ENCODE measurements around the gene CPA4.

DNA sequence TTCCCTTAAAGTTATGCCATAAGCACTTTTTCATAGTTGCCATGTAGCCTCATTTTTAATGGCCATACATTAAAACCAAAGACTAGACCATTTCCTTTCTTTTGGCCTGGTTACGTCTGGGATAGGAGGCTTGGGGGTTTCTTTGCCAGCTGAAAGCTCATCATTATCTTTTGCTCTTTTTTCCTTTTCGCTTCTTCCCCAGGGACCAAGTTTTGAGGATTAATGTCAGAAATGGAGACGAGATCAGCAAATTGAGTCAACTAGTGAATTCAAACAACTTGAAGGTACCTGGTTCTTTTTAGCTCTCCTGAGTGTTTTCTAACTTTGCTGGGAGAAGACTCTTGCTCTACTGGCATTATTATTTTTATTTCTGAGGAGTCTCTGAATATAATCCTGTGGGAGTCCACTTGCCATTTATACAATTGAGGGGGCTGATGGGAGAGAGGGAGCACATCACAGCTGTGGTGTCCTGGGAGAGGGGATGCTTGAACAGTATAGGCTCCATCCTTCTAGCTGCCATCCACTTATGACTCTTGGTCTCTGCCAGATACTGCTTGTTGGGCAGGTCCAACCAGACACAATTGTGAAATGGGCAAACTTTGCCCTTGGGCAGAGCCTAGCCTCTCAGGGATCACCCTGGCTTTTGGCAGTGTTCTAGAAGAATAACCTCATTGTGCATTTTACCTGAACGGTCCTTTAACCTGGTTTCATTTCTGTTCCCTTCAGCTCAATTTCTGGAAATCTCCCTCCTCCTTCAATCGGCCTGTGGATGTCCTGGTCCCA, 5.8 kb downstream of the CPA4 start:
- TF ChIP-seq, protein P1, sequence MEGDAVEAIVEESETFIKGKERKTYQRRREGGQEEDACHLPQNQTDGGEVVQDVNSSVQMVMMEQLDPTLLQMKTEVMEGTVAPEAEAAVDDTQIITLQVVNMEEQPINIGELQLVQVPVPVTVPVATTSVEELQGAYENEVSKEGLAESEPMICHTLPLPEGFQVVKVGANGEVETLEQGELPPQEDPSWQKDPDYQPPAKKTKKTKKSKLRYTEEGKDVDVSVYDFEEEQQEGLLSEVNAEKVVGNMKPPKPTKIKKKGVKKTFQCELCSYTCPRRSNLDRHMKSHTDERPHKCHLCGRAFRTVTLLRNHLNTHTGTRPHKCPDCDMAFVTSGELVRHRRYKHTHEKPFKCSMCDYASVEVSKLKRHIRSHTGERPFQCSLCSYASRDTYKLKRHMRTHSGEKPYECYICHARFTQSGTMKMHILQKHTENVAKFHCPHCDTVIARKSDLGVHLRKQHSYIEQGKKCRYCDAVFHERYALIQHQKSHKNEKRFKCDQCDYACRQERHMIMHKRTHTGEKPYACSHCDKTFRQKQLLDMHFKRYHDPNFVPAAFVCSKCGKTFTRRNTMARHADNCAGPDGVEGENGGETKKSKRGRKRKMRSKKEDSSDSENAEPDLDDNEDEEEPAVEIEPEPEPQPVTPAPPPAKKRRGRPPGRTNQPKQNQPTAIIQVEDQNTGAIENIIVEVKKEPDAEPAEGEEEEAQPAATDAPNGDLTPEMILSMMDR (IDR thresholded peaks at IDR 0.05; ENCODE audit: insufficient read depth, low read length) = no peak
- TF ChIP-seq, protein P2, sequence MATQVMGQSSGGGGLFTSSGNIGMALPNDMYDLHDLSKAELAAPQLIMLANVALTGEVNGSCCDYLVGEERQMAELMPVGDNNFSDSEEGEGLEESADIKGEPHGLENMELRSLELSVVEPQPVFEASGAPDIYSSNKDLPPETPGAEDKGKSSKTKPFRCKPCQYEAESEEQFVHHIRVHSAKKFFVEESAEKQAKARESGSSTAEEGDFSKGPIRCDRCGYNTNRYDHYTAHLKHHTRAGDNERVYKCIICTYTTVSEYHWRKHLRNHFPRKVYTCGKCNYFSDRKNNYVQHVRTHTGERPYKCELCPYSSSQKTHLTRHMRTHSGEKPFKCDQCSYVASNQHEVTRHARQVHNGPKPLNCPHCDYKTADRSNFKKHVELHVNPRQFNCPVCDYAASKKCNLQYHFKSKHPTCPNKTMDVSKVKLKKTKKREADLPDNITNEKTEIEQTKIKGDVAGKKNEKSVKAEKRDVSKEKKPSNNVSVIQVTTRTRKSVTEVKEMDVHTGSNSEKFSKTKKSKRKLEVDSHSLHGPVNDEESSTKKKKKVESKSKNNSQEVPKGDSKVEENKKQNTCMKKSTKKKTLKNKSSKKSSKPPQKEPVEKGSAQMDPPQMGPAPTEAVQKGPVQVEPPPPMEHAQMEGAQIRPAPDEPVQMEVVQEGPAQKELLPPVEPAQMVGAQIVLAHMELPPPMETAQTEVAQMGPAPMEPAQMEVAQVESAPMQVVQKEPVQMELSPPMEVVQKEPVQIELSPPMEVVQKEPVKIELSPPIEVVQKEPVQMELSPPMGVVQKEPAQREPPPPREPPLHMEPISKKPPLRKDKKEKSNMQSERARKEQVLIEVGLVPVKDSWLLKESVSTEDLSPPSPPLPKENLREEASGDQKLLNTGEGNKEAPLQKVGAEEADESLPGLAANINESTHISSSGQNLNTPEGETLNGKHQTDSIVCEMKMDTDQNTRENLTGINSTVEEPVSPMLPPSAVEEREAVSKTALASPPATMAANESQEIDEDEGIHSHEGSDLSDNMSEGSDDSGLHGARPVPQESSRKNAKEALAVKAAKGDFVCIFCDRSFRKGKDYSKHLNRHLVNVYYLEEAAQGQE (IDR thresholded peaks at IDR 0.05; ENCODE audit: insufficient replicate concordance, low read depth) = no peak
- TF ChIP-seq GABPA (IDR thresholded peaks at IDR 0.05; ENCODE audit: low read depth) (no peak), POLR2AphosphoS5 (IDR thresholded peaks at IDR 0.05; ENCODE audit: low read depth) (no peak)
